SH-SY5Y (cell line): ENCODE measurements around the gene TRIOBP.

Experiments used
- GATA2 ChIP-seq: IDR thresholded peaks from 2 replicates; pipeline ENCODE4 v1.6.1; 2011; ENCODE audit warnings: mild to moderate bottlenecking, low read depth, low read length
- GATA3 ChIP-seq: IDR thresholded peaks from 2 replicates; pipeline ENCODE4 v1.6.1; 2011; ENCODE audit warnings: low read depth, mild to moderate bottlenecking, low read length, moderate library complexity

DNA sequence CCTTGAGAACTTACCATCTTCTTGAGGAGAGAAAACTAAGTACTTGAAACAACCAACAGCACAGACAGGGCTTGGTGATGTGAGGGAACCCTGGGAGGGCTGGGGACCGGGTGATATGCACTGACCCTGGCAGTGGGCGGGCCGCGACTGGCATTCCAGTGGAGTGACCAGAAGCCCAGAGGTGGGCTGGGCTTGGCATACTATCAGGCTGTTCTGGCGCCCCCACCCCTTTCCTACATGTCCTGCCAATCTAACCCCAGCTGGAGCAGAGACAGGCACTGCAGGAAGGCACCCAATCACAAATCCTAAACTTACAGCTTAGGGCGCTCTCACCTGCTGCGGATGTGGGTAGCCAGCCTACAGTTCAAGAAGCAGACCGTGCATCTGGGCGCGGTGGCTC is 56.9 kb downstream of the TRIOBP start:
- TF ChIP-seq GATA2 (no peak), GATA3 (no peak)
